HCT116 (cell line): ENCODE data around the gene LRATD1. TPM values are rescaled to one million over a fixed set of nuclear protein-coding genes. Genes with fewer than 3 reads are reported as not detected.

Source experiments
- ATAC-seq: fragments of 200-7000 bp; cut with Tn5 transposase; 2 replicates; pipeline ENCODE4 v1.9.1; 2020; ENCODE audit warnings: mild to moderate bottlenecking, moderate library complexity
- BruUV-seq: library from RNA; stranded (reverse); fragments of 400-500 nt; replicated peaks from 2 replicates; lab custom pipeline; 2021; lab: Mats Ljungman, UMichigan
- CTCF ChIA-PET: fragments of 300-600 bp; sonication (Branson Sonifier 250); formaldehyde crosslinking; loops from one replicate; lab custom pipeline; 2021; ENCODE audit warnings: antibody characterized with exemption; lab: Charles Lee
- POLR2A ChIA-PET: fragments of 300-600, 350-600 bp; sonication (Branson Sonifier 250); formaldehyde crosslinking; loops from one replicate; lab custom pipeline; 2021; ENCODE audit warnings: antibody characterized with exemption; lab: Charles Lee
- RAD21 ChIA-PET, 2 experiments: fragments of 300-600 bp; sonication (Branson Sonifier 250); formaldehyde crosslinking; loops; one replicate each; lab custom pipeline; 2023; ENCODE audit warnings: low total read pairs in 2 of 2; ENCODE audit not compliant: uncharacterized antibody in 2 of 2, unreplicated experiment in 2 of 2, low non-redundant PET in 1 of 2; lab: Charles Lee
- DNase-seq: peaks from one replicate; pipeline ENCODE4 v3.0.0-alpha.2; 2010; ENCODE audit warnings: low read depth, low spot score
- H2AFZ ChIP-seq: fragments of 200-600 bp; shearing (Covaris generic), sonication (generic); 2 replicates; pipeline ENCODE4 v1.6.1; 2017; ENCODE audit warnings: low read depth, mixed run types, mixed read lengths, antibody characterized with exemption, low read length; ENCODE audit not compliant: poor library complexity, severe bottlenecking
- H3K27ac ChIP-seq: 2 replicates; pipeline ENCODE4 v1.5.1; 2012; ENCODE audit warnings: low read depth, low read length
- H3K27me3 ChIP-seq: fragments of 200-600 bp; sonication (generic); 2 replicates; pipeline ENCODE4 v1.6.1; 2016; ENCODE audit warnings: mixed run types, low read length, mixed read lengths; ENCODE audit not compliant: insufficient read depth
- H3K36me3 ChIP-seq, 2 experiments: fragments of 200-500 bp in 1 of 2; fragments of 200-600 bp in 1 of 2; sonication (Bioruptor generic) in 1 of 2; sonication (generic) in 1 of 2; 2 replicates each; pipeline versions ENCODE4 v1.5.1 to v1.6.1; 2014 to 2016; ENCODE audit warnings: low read length in 2 of 2, inconsistent platforms in 1 of 2, mixed read lengths in 1 of 2, mixed run types in 1 of 2; ENCODE audit not compliant: insufficient read depth in 2 of 2, control insufficient read depth in 1 of 2
- H3K4me1 ChIP-seq, 2 experiments: fragments of 200-600 bp in 1 of 2; sonication (generic) in 1 of 2; 2 replicates each; pipeline versions ENCODE4 v1.5.1 to v1.6.1; 2012 to 2017; ENCODE audit warnings: low read length in 2 of 2, inconsistent platforms in 1 of 2, mild to moderate bottlenecking in 1 of 2, mixed read lengths in 1 of 2, mixed run types in 1 of 2, moderate library complexity in 1 of 2; ENCODE audit not compliant: insufficient read depth in 2 of 2, control insufficient read depth in 1 of 2
- H3K4me2 ChIP-seq: fragments of 200-600 bp; sonication (generic); 2 replicates; pipeline ENCODE4 v1.6.1; 2017; ENCODE audit warnings: mixed run types, low read length, mixed read lengths
- H3K4me3 ChIP-seq, 2 experiments: fragments of 200-600 bp in 1 of 2; sonication (generic) in 1 of 2; replicated peaks in 1 of 2; 2 replicates each; pipeline ENCODE4 v1.5.1; 2011 to 2016; ENCODE audit warnings: low read length in 2 of 2, control low read depth in 1 of 2, low read depth in 1 of 2, mild to moderate bottlenecking in 1 of 2, mixed read lengths in 1 of 2, mixed run types in 1 of 2
- H3K79me2 ChIP-seq: fragments of 200-600 bp; sonication (generic); 2 replicates; pipeline ENCODE4 v1.6.1; 2017; ENCODE audit warnings: mild to moderate bottlenecking, mixed run types, low read length, moderate library complexity, mixed read lengths; ENCODE audit not compliant: insufficient read depth
- H3K9ac ChIP-seq: fragments of 200-600 bp; sonication (generic); 2 replicates; pipeline ENCODE4 v1.6.1; 2016; ENCODE audit warnings: low read length, mixed read lengths
- H3K9me2 ChIP-seq: fragments of 200-600 bp; sonication (generic), shearing (Covaris generic); 2 replicates; pipeline ENCODE4 v1.6.1; 2017; ENCODE audit warnings: mixed run types, mild to moderate bottlenecking, moderate library complexity; ENCODE audit not compliant: insufficient read depth
- H3K9me3 ChIP-seq, 2 experiments: fragments of 200-500 bp in 1 of 2; fragments of 200-600 bp in 1 of 2; sonication (Bioruptor generic) in 1 of 2; sonication (generic) in 1 of 2; 2 replicates each; pipeline ENCODE4 v1.6.1; 2014 to 2017; ENCODE audit warnings: low read length in 2 of 2, mixed read lengths in 2 of 2, inconsistent platforms in 1 of 2, low read depth in 1 of 2, mild to moderate bottlenecking in 1 of 2, mixed run types in 1 of 2, moderate library complexity in 1 of 2; ENCODE audit not compliant: control insufficient read depth in 1 of 2, insufficient read depth in 1 of 2
- H4K20me1 ChIP-seq: fragments of 200-600 bp; sonication (generic), shearing (Covaris generic); 2 replicates; pipeline ENCODE4 v1.6.1; 2017; ENCODE audit warnings: mixed run types, mild to moderate bottlenecking, moderate library complexity; ENCODE audit not compliant: insufficient read depth
- CBX3 ChIP-seq: IDR thresholded peaks from 2 replicates; pipeline ENCODE4 v1.6.1; 2012; ENCODE audit warnings: low read depth
- ELF1 ChIP-seq: IDR thresholded peaks from 2 replicates; pipeline ENCODE4 v1.6.1; 2012; ENCODE audit warnings: low read depth, borderline replicate concordance
- EZH2 ChIP-seq: fragments of 200-600 bp; sonication (generic); IDR thresholded peaks from 2 replicates; pipeline ENCODE4 v1.6.1; 2017; ENCODE audit warnings: antibody characterized with exemption, mixed run types
- FOSL1 ChIP-seq: IDR thresholded peaks from 2 replicates; pipeline ENCODE4 v1.6.1; 2012; ENCODE audit warnings: low read depth
- SIN3A ChIP-seq: IDR thresholded peaks from 2 replicates; pipeline ENCODE4 v1.6.1; 2012; ENCODE audit warnings: low read depth
- SP1 ChIP-seq: IDR thresholded peaks from 2 replicates; pipeline ENCODE4 v1.6.1; 2012; ENCODE audit warnings: low read depth
- SRF ChIP-seq: IDR thresholded peaks from 2 replicates; pipeline ENCODE4 v1.6.1; 2012; ENCODE audit warnings: low read depth
- ZNF274 ChIP-seq: fragments of 200-500 bp; sonication (Bioruptor generic); IDR thresholded peaks from 2 replicates; pipeline ENCODE4 v1.6.1; 2014; ENCODE audit warnings: mild to moderate bottlenecking, low read depth, low read length, inconsistent platforms
- intact Hi-C: fragments of 100-400 bp; cut with micrococcal nuclease; formaldehyde crosslinking; loops from 2 replicates; pipeline ENCODE4 v1.10.0; 2022
- total RNA-seq: library from RNA; stranded (reverse); gene quantifications from one replicate; pipeline ENCODE4 v1.2.1, GENCODE V29; 2021; ENCODE audit not compliant: unreplicated experiment
- TF ChIP-seq, protein P1 (sequence below): IDR thresholded peaks from 2 replicates; pipeline ENCODE4 v1.6.1; 2012; ENCODE audit warnings: low read depth

Gene LRATD1
- total RNA-seq, 1 experiment from 2014 or later = 0.07 TPM

GRCh38 chr2:14634489-14635390 lies 2.2 kb downstream of the LRATD1 start:
- Histone ChIP-seq H4K20me1 (no peaks in the 10 kb centered on the region), H3K27me3 (no peaks in the 10 kb centered on the region), H3K36me3 (no peaks in the 10 kb centered on the region), H3K27ac (no peak overlapping the region), H2AFZ (no peak overlapping the region)
- CTCF ChIA-PET = no interaction called here
- BruUV-seq = no TSS peak
- intact Hi-C loops = no loop called here
- DNase-seq = no peak
- RAD21 ChIA-PET = no interaction called here
- no peak for TF ChIP-seq SIN3A
- TF ChIP-seq CBX3 = no peak
- TF ChIP-seq, all 23 proteins: peak for 0
- POLR2A ChIA-PET = no interaction called here
- no peak overlapping the region for H3K4me2 ChIP-seq
- no peaks in the 10 kb centered on the region for H3K79me2 ChIP-seq
- ATAC-seq = no peak
- no peak overlapping the region for H3K4me3 ChIP-seq
- peaks cover 0 to 3% of the 10 kb centered on the region in 2 experiments; a peak in 2 of 4 replicates for H3K9me3 ChIP-seq
- no peaks in the 10 kb centered on the region for H3K4me1 ChIP-seq
- H3K9me2 ChIP-seq = no peaks in the 10 kb centered on the region
- H3K9ac ChIP-seq = no peak overlapping the region

DNA sequence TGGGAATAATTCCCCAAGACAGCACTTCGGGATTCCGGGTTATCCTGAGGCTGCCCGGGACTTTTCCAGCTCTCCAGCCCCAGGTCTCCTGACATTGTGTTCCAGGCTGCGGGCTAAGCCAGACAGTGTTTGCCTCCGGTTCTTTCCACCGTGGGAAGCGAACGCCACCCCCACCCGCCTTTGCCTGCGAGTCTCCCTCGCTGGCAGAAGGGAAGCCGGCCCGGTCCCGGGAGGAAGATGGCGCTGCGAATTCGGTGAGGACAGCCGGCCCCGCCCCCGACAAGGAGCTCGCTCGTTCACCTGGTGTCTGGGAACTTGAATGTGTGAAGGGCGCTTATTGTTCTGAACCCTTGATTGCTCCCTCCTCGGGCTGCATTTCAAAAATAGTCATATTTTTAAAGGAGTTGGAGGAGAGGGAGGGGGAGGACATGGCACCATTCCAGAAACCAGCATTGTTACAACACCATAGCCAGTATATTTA lies 2.9 kb downstream of the LRATD1 start:
- H3K27ac ChIP-seq = no peak overlapping the region
- ChIA-PET CTCF (no interaction called here), POLR2A (no interaction called here), RAD21 (no interaction called here)
- TF ChIP-seq SP1 = no peak
- no peak for TF ChIP-seq ELF1
- TF ChIP-seq EZH2 = no peak
- TF ChIP-seq ZNF274 = no peak
- TF ChIP-seq, protein P1, sequence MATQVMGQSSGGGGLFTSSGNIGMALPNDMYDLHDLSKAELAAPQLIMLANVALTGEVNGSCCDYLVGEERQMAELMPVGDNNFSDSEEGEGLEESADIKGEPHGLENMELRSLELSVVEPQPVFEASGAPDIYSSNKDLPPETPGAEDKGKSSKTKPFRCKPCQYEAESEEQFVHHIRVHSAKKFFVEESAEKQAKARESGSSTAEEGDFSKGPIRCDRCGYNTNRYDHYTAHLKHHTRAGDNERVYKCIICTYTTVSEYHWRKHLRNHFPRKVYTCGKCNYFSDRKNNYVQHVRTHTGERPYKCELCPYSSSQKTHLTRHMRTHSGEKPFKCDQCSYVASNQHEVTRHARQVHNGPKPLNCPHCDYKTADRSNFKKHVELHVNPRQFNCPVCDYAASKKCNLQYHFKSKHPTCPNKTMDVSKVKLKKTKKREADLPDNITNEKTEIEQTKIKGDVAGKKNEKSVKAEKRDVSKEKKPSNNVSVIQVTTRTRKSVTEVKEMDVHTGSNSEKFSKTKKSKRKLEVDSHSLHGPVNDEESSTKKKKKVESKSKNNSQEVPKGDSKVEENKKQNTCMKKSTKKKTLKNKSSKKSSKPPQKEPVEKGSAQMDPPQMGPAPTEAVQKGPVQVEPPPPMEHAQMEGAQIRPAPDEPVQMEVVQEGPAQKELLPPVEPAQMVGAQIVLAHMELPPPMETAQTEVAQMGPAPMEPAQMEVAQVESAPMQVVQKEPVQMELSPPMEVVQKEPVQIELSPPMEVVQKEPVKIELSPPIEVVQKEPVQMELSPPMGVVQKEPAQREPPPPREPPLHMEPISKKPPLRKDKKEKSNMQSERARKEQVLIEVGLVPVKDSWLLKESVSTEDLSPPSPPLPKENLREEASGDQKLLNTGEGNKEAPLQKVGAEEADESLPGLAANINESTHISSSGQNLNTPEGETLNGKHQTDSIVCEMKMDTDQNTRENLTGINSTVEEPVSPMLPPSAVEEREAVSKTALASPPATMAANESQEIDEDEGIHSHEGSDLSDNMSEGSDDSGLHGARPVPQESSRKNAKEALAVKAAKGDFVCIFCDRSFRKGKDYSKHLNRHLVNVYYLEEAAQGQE = no peak
- TF ChIP-seq SRF = no peak
- no peak for TF ChIP-seq FOSL1
- intact Hi-C loops = no loop called here
- H3K9me2 ChIP-seq = no peaks in the 10 kb centered on the region
- no peaks in the 10 kb centered on the region for H3K36me3 ChIP-seq
- H2AFZ ChIP-seq = no peak overlapping the region
- ATAC-seq (no peak), DNase-seq (no peak)
- no peak overlapping the region for H3K4me3 ChIP-seq
- H3K9ac ChIP-seq = no peak overlapping the region
- no peaks in the 10 kb centered on the region for H4K20me1 ChIP-seq
- no peaks in the 10 kb centered on the region for H3K4me1 ChIP-seq
- BruUV-seq = no TSS peak
- H3K27me3 ChIP-seq = no peaks in the 10 kb centered on the region
- no peaks in the 10 kb centered on the region for H3K79me2 ChIP-seq
- peaks cover 0 to 4% of the 10 kb centered on the region in 2 experiments; a peak in 2 of 4 replicates for H3K9me3 ChIP-seq
- H3K4me2 ChIP-seq = no peak overlapping the region
